ENCODE results near the gene INTS3.
"Not testable (repeated sequence)": the region's sequence is repeated elsewhere in the genome, so short reads cannot be mapped to it uniquely, and the experiment has no call there.

INTS3 gene

DNA sequence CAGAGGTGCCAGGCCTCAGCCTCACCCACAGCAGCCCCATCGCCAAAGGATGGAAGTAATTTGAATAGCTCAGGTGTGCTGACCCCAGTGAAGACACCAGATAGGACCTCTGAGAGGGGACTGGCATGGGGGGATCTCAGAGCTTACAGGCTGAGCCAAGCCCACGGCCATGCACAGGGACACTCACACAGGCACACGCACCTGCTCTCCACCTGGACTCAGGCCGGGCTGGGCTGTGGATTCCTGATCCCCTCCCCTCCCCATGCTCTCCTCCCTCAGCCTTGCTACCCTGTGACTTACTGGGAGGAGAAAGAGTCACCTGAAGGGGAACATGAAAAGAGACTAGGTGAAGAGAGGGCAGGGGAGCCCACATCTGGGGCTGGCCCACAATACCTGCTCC is 34.4 kb upstream of the INTS3 start:
- no peaks in the 10 kb centered on the region for H3K9me3 Mint-ChIP-seq
- H3K4me3 Mint-ChIP-seq: no peak overlapping the region
- H3K27me3 Mint-ChIP-seq: peaks cover 2% of the 10 kb centered on the region
- DNase-seq: no peak
- no peaks in the 10 kb centered on the region for H3K36me3 Mint-ChIP-seq (ENCODE audit: low read depth)
- H3K4me1 Mint-ChIP-seq: peaks cover 8% of the 10 kb centered on the region
- no peak for ATAC-seq
- H3K27ac Mint-ChIP-seq: no peak overlapping the region

DNA sequence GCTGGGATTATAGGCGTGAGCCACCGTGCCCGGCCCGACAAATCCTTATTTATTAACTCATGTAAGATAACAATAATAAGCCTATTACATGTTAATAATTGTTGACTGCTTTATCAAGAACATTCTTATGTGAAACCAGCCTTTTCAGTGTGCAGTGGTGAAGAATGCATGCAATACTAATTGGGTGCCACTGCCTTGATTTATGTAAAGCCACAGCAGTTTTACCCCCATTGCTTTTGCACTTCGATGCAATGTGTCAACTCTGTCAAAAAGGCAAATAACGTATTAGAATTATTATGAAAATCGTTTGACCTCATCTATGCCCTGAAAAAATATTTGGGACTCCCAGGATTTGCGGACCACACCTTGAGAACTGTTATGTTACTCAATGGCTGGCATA is 31.1 kb upstream of the INTS3 start:
- H3K36me3 Mint-ChIP-seq (ENCODE audit: low read depth): no peaks in the 10 kb centered on the region

DNA sequence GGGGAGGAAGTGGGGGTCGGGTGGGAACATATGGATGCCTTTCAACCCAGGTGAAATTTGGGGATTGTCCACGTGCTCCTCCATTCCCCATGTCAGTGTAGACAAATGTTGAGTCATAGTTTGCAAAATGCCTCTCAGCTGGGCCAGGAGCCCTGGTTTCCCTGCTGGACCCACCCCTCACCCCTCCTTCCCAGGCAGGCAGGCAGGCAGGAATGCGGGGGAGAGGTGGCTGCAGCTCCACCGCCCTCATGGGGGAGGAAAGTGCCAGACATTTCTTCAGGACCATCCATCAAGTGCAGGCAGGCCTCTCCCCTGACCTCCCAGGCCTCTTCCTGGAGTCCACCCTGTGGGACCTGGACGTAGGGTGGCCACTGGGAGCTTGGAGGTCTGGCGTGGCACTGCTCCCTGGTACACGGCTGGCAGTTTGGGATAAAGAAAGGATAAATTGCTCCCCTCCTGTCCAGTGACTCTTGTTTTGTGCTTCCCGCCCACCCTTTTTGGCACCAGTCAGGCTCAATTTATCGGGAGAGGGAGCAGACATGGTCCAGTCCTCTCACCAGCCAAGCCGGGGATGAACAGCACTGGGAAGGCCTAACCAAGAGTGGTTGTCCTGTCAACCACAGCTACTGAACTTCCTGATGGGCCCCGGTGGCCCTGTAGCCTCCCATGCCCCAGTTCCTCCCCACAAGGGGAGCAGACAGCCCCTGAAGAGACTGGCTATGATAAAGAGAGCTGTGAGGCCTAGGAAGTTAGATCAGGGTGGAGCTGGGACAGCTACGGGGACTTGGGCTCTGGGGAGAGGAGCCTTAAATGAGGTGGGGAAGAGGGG is 30.4 kb upstream of the INTS3 start:
- H3K4me3 Mint-ChIP-seq: no peak overlapping the region
- peaks cover 4% of the 10 kb centered on the region for H3K4me1 Mint-ChIP-seq
- DNase-seq (no peak), ATAC-seq (no peak)
- no peaks in the 10 kb centered on the region for H3K9me3 Mint-ChIP-seq
- no peaks in the 10 kb centered on the region for H3K36me3 Mint-ChIP-seq (ENCODE audit: low read depth)
- peaks cover 2% of the 10 kb centered on the region for H3K27me3 Mint-ChIP-seq
- H3K27ac Mint-ChIP-seq: no peak overlapping the region

More for the DNA sequence above, 31.1 kb upstream of the INTS3 start:
- Mint-ChIP-seq H3K4me1 (peaks cover 4% of the 10 kb centered on the region), H3K4me3 (no peak overlapping the region), H3K9me3 (no peaks in the 10 kb centered on the region), H3K27me3 (peaks cover 2% of the 10 kb centered on the region), H3K27ac (no peak overlapping the region)
- DNase-seq (no peak), ATAC-seq (no peak)

DNA sequence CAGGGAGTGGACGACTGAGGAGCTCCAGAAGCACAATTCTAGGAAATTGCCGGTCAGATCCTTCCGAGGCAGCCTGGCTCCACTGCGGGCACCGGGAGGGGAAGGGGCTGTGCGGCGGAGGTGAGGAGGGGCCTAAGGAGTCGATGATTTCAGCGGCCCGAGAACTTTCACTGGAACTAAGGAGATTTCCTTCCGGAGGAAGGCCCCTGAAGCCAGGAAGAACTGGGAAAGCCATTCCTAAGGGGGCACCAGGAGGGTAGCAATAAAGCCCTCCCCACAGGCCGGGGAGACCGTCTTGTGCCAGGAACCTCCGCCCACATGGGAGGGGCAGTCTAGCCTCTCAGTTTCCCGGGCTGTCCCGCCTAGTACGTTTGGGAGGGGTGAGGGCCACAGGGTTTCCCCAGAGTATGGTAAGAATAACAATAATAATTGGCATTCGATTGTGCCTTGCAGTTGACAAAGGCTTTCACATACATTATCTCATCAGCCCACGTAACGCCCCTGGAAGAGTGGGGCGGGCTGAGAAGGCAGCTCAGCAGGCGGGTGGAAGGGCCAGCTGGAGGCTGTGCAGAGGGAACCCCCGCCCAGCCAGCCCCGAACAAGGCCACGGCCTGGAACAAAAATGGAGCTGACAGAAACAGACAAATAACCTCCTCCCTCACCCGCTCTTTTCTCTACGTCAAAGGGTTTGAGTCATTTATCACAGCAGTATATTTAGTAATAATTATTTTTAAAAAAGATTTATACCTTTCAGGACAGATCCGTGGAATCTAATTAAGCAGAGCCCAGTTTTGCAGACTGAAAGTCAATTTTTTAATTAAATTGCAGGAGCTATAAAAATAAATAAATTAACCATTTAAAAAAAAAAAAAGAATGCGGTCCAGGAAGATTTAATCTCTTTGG is 29.6 kb upstream of the INTS3 start:
- H3K27me3 Mint-ChIP-seq: peaks cover 2% of the 10 kb centered on the region
- H3K27ac Mint-ChIP-seq: no peak overlapping the region
- H3K4me3 Mint-ChIP-seq: no peak overlapping the region
- ATAC-seq (no peak), DNase-seq (no peak)
- no peaks in the 10 kb centered on the region for H3K36me3 Mint-ChIP-seq (ENCODE audit: low read depth)
- H3K4me1 Mint-ChIP-seq: peaks cover 4% of the 10 kb centered on the region
- no peaks in the 10 kb centered on the region for H3K9me3 Mint-ChIP-seq

DNA sequence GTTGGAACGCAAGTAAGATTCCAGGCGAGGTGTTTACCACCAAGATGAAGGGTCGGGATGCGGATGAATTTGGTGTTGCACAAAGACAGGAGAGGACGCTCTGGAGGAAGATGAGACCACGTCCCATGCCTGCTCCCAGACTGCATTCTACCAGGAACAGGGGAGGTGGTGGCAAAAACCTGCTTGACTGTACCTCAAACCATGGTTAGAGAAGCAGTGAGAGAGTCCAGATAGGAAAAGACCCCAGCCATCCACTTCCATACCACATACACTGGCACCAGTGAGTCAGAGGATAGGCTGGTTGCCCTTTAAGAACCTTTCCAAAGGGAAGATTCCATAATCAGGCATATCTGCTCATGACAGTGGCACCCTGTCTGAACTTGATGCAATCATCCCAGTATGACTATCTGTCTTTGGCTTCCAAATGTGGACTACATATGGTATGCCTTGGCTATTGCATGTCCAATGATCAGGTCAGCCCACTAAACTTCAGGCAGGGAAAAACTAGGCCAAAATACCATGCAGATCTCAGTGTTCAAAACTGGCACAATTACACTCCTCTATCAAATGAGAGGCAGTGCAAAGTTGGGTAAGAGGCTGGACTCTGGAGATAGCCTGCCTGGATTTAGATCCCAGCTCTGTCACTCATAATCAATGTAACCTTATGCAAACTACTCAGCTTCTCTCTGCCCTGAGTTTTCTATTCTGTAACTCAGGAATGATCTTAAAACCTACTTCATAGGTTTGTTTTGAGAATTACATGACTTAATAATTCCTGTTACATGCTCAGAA is 28.7 kb upstream of the INTS3 start:
- H3K4me3 Mint-ChIP-seq: no peak overlapping the region

DNA sequence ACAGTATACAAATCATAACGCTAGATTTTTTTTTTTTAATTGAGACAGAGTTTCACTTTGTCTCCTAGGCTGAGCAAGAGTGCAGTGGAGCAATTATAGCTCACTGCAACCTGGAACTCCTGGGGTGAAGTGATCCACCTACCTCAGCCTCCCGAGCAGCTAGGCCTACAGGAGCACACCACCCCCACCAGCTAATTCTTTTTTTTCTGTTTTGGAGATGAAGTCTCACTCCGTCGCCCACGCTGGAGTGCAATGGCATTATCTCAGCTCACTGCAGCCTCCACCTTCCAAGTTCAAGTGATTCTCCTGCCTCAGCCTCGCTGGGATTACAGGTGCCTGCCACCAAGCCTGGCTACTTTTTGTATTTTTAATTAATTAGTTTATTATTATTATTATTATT is 28.1 kb upstream of the INTS3 start:
- peaks cover 2% of the 10 kb centered on the region for H3K27me3 Mint-ChIP-seq
- H3K27ac Mint-ChIP-seq: no peak overlapping the region
- no peaks in the 10 kb centered on the region for H3K9me3 Mint-ChIP-seq
- H3K4me1 Mint-ChIP-seq: peaks cover 4% of the 10 kb centered on the region
- no peaks in the 10 kb centered on the region for H3K36me3 Mint-ChIP-seq (ENCODE audit: low read depth)
- no peak for DNase-seq
- H3K4me3 Mint-ChIP-seq: no peak overlapping the region
- ATAC-seq: no peak

More for the DNA sequence above, 28.7 kb upstream of the INTS3 start:
- H3K9me3 Mint-ChIP-seq: no peaks in the 10 kb centered on the region
- H3K27ac Mint-ChIP-seq: no peak overlapping the region
- peaks cover 2% of the 10 kb centered on the region for H3K27me3 Mint-ChIP-seq
- no peak for ATAC-seq
- no peak for DNase-seq
- peaks cover 4% of the 10 kb centered on the region for H3K4me1 Mint-ChIP-seq
- no peaks in the 10 kb centered on the region for H3K36me3 Mint-ChIP-seq (ENCODE audit: low read depth)

DNA sequence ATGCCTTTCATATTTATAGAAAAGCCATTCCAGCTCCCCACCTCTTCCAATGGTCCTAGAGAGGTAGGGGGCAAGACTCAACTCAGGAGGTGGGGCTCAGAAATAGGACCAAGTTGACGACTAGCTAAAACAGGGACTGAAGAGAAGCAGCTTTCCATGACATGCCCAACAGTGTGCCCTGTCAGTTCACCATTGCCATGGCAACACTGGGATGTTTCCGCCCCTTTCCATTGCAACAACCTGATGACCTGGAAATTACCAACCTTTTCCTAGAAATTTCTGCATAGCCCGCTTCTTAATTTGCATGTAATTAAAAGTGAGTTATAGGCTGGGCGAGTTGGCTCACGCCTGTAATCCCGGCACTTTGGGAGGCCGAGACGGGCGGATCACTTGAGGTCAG is 22.4 kb upstream of the INTS3 start:
- H3K4me1 Mint-ChIP-seq: no peaks in the 10 kb centered on the region
- DNase-seq: no peak
- ATAC-seq: no peak
- no peaks in the 10 kb centered on the region for H3K27me3 Mint-ChIP-seq
- H3K27ac Mint-ChIP-seq: no peak overlapping the region
- no peaks in the 10 kb centered on the region for H3K36me3 Mint-ChIP-seq (ENCODE audit: low read depth)
- H3K9me3 Mint-ChIP-seq: no peaks in the 10 kb centered on the region
- no peak overlapping the region for H3K4me3 Mint-ChIP-seq

DNA sequence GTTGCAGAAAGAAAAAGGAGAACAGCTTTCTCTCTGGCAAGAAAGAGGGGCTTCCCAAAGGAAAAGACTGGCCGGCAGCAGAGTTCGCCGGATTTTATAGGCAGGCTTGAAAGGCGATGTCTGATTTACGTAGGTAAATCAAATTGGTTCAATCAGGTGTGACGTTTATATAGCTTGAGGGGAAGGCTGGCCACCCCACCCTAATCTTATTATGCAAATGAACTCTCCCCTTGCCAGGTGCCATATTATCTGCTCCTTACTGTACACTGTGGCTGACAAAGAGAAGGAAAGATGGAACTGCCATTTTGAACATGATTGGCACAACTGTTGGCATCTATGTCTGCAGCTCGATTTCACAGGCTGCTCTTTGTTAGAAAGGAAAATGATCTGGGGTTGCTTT is 16.8 kb upstream of the INTS3 start:
- DNase-seq: no peak
- Mint-ChIP-seq H3K4me1 (no peaks in the 10 kb centered on the region), H3K4me3 (no peak overlapping the region), H3K27ac (no peak overlapping the region), H3K36me3 (ENCODE audit: low read depth) (no peaks in the 10 kb centered on the region), H3K9me3 (no peaks in the 10 kb centered on the region), H3K27me3 (peaks cover 4% of the 10 kb centered on the region)
- no peak for ATAC-seq

DNA sequence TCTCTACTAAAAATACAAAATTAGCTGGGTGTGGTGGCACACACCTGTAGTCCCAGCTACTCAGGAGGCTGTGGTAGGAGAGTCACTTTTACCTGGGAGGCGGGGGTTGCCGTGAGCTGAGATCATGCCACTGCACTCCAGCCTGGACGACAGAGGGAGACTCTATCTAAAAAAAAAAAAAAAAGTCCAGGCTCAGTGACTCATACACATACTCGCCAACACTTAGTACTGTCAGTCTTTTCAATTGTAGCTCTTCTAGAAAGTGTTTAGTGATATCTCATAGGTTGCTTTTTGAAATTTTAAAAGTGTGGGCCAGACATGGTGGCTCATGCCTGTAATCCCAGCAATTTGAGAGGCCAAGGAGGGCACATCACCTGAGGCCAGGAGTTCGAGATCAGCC is 11.6 kb upstream of the INTS3 start:
- not testable (repeated sequence) for H3K4me3 Mint-ChIP-seq; H3K27me3 Mint-ChIP-seq; H3K9me3 Mint-ChIP-seq; H3K4me1 Mint-ChIP-seq; H3K36me3 Mint-ChIP-seq (ENCODE audit: low read depth); DNase-seq; ATAC-seq; H3K27ac Mint-ChIP-seq

DNA sequence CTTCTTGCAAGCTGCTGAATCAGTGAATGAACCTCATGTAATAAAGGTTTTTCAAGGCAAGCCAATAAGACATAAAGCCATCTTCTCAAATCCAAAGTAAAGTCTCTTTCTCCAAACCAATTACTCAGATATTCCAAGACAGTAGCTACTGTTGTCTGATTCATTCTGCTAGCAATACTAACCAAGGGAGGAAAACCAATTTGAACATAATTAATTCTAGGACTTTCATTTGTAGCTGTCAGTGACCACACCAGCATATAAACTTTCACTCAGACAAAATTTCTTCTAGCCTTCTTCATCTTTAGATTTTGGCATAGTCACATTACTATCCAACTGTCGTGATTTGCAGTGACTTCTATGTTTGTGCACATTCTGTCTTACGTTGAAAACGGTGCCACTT is 10.5 kb upstream of the INTS3 start:
- Mint-ChIP-seq H3K27me3 (peaks cover 4% of the 10 kb centered on the region), H3K9me3 (no peaks in the 10 kb centered on the region), H3K27ac (no peak overlapping the region), H3K36me3 (ENCODE audit: low read depth) (no peaks in the 10 kb centered on the region), H3K4me1 (peaks cover 8% of the 10 kb centered on the region), H3K4me3 (no peak overlapping the region)
- DNase-seq (no peak), ATAC-seq (peak; percentile 61)

DNA sequence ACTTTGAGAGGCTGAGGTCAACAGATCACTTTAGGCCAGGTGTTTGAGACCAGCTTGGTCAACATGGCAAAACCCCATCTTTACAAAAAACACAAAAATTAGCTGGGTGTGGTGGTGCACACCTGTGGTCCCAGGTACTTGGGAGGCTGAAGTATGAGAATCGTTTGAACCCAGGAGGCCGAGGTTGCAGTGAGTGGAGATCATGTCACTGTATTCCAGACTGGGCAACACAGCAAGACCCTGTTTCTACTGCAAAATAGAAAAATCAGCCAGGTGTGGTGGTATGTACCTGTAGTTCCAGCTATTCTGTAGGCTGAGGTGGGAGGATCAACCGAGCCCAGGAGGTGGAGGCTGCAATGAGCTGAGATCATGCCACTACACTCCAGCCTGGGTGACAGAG is 4.2 kb upstream of the INTS3 start:
- no peaks in the 10 kb centered on the region for H3K9me3 Mint-ChIP-seq
- H3K27ac Mint-ChIP-seq: no peak overlapping the region
- H3K36me3 Mint-ChIP-seq (ENCODE audit: low read depth): no peaks in the 10 kb centered on the region
- peaks cover 10% of the 10 kb centered on the region for H3K4me1 Mint-ChIP-seq
- ATAC-seq (no peak), DNase-seq (no peak)
- H3K4me3 Mint-ChIP-seq: no peak overlapping the region
- peaks cover 2% of the 10 kb centered on the region for H3K27me3 Mint-ChIP-seq

DNA sequence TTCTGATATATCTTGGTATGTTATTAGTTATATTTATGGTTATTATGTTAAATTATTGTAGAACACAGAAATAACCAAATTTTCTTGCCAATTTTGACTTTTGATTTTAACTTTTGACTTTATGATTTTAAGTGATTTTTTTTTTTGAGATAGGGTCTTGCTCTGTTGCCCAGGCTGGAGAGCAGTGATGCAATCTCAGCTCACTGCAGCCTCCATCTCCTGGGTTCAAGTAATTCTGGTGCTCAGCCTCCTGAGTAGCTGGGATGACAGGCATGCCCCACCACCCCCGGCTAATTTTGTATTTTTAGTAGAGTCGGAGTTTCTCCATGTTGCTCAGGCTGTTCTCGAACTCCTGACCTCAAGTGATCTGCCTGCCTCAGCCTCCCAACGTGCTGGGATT is 3.2 kb upstream of the INTS3 start:
- H3K27me3 Mint-ChIP-seq; DNase-seq; H3K9me3 Mint-ChIP-seq; H3K27ac Mint-ChIP-seq; H3K4me3 Mint-ChIP-seq; ATAC-seq; H3K36me3 Mint-ChIP-seq (ENCODE audit: low read depth): not testable (repeated sequence)
- peaks cover 18% of the 10 kb centered on the region for H3K4me1 Mint-ChIP-seq

DNA sequence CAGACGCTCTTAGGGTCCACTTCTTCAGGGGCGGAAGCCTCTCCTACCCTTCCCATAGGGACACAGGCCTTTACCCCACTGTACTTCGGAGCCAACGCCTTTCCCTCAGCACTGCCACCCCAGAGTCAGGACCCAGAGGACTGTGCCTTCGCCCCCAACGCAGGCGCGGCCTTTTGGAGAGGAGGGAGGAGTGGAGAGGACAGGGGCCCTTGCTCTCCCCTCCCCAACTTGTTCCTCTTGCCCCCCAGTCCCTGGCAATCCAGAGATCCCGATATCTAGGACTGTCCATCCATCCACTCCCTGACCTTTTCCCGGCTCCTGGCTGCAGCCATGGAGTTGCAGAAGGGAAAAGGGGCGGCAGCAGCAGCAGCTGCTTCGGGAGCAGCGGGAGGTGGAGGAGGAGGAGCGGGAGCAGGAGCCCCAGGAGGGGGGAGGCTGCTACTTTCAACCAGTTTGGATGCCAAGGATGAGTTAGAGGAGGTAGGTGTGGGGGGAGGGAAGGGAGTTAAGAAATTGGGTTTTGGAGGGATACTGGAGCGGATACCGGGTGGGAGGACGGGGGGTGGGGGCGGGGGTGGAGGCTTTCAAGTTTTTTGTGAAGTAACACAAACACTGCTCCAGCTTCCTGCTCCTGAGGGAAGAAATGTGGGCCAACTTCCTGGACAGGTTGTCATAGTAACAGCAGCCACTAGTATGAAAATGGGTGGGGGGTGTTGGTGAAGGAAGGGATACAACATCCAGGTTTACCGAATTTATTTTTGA is 636 bp downstream of the INTS3 start:
- peaks cover 9% of the 10 kb centered on the region for H3K36me3 Mint-ChIP-seq (ENCODE audit: low read depth)
- DNase-seq: peak; percentile 38
- H3K4me3 Mint-ChIP-seq: peak overlapping the region; percentile 93
- no peak for ATAC-seq
- H3K27ac Mint-ChIP-seq: peak overlapping the region; percentile 91
- H3K27me3 Mint-ChIP-seq: peaks cover 2% of the 10 kb centered on the region
- peaks cover 45% of the 10 kb centered on the region for H3K4me1 Mint-ChIP-seq
- H3K9me3 Mint-ChIP-seq: no peaks in the 10 kb centered on the region

DNA sequence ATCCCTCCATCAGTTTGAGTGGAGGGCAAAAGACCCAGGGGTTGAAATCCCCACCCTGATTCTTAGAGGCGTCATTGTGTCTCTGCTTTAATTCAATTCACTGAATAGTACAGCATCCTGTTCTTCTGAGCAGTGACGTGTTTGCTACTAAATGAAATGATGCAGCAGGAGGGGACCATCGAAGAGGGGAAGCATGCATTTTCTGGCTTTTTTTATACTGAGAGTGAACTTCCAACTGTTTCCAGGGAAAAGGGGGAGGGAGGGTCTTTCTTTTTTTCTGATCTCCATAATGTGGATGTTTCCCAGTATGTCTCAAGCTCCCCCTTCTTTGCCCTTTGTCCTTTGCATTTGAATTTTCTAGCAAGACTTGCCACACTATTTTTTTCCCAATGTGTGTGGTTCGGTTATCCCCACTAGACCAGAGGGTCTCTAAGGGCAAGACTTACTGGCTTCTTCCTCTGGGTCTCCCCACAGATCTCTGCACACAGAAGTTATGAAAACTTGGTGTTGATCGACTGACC is 2.7 kb downstream of the INTS3 start:
- Mint-ChIP-seq H3K9me3 (no peaks in the 10 kb centered on the region), H3K4me3 (peak overlapping the region; percentile 93), H3K27me3 (peaks cover 2% of the 10 kb centered on the region), H3K36me3 (ENCODE audit: low read depth) (peaks cover 16% of the 10 kb centered on the region), H3K4me1 (peaks cover 51% of the 10 kb centered on the region), H3K27ac (peak overlapping the region; percentile 47)
- DNase-seq (no peak), ATAC-seq (no peak)
